Stimulated activated CD8-positive, alpha-beta memory T cell treated with anti-CD3 and anti-CD28 coated beads, Interleukin-2, amount 100 ng/mL, for 1 hour (primary cell): Measurements from ENCODE around the gene RAI14.
"Not testable (repeated sequence)": the region's sequence is repeated elsewhere in the genome, so short reads cannot be mapped to it uniquely, and the experiment has no call there.

ENCODE experiments used
- DNase-seq, 2 donors: peaks; one replicate each; pipeline ENCODE4 v3.0.0-alpha.2; 2020; ENCODE audit warnings: low read depth in 2 of 2

RAI14 gene

GRCh38 chr5:34698754-34699153 lies 42.6 kb downstream of the RAI14 start:
- no peak for DNase-seq

DNA sequence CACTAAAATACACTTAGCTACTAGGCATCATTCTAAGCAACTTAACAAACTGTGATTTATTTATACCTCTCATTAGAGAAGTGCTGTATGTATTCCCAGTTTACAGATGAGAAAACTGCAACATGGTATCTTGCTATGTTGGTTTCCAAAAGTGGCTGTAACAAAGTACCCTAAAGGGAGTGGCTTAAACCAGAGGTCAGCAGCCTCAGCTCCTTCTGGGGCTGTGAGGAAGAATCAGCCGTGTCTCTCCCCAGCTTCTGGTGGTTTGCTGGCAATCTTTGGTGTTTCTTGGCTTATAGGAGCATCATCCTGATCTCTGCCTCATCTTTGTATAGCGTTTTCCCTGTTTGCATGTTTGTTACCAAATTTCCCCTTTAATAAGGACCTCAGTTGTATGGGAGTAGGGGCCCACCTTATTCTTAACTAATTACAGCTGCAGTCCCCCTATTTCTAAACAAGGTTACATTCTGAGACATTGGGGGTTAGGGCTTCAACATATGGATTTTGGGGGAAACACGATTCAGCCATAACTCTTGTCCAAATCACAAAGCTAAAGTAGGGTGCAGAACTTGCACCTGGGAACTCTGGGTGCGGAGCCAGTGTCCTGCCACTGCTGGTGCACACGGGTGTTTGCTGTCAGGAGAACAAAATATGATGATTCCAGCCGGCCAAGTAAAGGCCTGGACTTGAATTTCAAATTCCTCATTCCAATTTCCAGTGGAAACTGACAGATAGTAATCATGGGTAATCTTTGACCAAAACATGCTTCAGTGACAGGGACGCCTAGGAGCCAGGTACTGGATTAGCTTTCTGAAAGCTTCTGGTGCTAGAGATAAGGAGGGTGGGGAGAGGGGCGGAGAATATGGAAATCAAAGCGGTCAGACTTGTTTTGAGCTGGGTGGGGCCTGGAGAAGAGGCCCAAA lies 43.3 kb downstream of the RAI14 start:
- no peak for DNase-seq

- no peak for DNase-seq
Observed at GRCh38 chr5:34700078-34700452, 43.9 kb downstream of the RAI14 start.

- DNase-seq: not testable (repeated sequence)
Observed at GRCh38 chr5:34701442-34701841, 45.3 kb downstream of the RAI14 start.

GRCh38 chr5:34703767-34704713 lies 47.9 kb downstream of the RAI14 start:
- DNase-seq: no peak

- DNase-seq: no peak
Observed at GRCh38 chr5:34706084-34706483, 50.0 kb downstream of the RAI14 start.

DNA sequence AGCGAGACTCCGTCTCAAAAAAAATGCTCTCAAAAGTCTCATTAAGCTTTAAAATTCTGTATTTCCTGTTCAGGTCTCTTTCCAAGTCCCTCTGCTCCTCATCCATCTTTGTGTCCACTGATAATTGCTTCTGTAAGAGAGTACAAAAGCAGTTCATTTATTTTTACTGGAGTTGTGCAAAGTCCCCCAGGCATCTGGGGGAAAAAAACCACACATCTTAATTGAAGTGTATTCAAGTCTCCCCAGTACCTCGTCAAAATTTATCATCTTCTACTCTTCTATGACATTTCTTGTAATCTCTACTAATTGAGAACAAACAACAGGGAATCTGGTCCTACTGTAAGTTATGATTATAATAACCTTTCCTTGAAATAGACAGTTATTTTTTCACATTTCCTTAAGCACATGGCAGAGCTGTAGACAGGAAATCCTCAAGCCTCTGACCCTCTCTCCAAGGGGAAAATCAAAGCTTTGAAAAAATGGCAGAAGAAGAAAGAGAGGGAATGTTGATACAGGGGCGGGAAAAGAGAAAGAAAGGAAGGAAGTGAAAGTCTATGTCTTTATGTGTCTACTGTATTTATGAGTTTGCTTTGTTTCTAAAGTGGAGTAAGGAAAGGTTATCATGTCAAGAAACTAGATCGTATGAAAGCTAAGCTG lies 51.5 kb downstream of the RAI14 start:
- no peak for DNase-seq

- DNase-seq: no peak
Observed at GRCh38 chr5:34708777-34709176, 52.6 kb downstream of the RAI14 start.

DNA sequence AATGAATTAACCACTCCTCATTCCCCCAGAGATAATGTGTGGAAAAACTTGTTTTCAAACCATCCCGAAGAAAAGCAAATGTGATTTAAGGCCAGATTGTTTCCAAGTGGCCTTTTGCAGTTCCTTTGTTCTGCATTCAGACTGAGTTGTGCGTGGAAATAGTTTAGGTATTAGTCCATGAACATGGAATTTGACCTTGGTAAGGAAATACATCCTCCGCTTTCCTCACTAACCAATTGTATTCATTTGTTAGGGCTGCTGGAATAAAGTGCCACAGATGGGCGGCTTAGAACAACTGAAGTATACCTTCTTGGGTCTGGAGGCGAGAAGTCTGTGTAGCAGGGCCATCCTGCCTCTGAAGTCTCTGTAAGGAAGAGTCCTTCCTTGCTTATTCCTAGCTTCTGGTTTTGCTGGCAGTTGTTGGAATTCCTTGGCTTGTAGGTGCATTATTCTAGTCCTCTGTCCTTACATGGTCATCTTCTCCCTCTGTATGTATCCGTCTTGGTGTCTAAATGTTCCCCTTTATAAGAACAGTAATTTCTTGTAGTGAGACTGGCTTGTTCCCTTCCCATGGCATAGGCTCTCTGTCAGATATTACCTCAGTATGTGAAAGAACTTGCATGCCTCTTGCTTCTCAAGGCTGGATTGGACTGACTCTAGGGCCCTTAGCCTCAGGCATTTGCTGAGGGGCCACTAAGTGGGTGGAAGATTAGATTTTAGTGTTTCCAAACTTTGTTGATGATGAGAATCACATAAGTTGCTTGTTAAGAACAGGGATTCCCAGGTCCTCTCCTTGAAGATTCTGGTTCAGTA lies 53.9 kb downstream of the RAI14 start:
- DNase-seq: no peak

DNA sequence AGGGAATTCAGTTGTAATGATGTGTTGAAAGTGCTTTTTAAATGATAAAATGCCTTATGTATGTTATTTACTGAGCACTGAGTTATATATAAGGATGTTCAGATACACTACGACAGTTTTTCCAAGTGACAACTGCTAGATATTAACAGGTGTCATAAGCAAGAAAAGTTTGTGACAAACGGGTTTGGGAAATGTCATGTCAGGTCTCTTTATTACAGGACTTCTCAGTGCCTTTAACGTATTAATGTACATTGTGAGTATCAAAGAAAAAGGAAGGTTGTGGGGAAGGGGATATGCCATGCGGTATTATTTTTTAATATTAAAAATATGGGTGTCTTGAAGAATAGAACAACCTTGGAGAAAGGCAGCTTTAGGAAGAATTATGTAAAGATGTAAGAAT lies 56.4 kb downstream of the RAI14 start:
- no peak for DNase-seq

DNA sequence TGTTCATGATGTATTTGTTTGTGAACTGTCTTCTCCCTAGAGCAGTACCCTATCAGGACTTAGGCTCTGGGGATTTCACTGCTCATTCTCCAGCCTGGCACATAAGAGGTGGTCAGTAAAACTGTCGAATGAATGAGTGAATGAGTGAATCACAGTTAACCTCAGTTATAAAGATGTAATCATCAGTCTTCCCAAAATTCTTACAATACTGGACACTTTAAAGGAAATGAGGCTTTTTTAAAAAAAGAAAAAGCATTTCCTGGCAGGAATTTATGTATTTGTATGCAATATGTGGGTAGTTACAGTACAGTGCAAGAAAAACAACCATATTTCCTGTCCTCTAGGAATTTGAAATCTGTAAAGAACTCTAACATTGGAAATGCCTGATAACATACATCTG lies 59.6 kb downstream of the RAI14 start:
- no peak for DNase-seq

DNA sequence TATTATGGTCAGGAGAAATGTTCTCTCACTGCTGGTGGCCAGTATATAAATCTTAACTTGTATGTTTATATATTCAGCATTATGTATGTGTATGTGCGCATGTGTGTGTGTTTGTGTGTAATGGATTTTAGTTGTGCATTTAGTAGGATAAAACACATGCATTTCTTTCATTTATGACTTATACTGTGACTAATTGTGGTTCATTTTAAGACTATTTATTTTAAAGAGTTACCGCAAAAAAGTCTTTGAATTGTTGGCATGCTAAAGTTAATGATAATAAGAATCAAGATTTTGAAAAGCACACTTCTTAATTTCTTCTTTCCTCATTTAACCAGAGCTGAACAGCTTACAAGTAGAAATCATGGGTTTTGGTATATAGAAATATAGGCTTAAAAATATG lies 60.9 kb downstream of the RAI14 start:
- DNase-seq: no peak

GRCh38 chr5:34717426-34718327 lies 61.5 kb downstream of the RAI14 start:
- DNase-seq: no peak

DNA sequence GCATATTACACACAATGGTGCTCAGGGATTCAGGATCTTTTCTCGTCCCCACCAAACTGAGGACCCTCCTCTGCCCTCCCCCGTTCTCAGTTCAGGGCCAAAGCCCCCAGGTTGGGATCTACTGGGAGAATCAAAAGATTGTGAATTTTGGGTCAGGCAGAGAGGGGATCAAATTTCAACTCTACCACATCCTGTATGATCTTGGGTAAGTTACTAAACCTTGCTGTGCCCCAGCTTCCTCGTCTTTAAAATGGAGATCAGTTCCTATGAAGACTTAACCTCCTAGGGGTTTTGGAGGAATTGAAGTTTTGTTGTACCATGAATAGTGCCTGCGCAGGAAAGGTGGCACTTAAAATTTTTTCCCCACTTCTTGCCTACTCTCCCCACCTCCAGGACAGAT lies 62.4 kb downstream of the RAI14 start:
- no peak for DNase-seq

DNA sequence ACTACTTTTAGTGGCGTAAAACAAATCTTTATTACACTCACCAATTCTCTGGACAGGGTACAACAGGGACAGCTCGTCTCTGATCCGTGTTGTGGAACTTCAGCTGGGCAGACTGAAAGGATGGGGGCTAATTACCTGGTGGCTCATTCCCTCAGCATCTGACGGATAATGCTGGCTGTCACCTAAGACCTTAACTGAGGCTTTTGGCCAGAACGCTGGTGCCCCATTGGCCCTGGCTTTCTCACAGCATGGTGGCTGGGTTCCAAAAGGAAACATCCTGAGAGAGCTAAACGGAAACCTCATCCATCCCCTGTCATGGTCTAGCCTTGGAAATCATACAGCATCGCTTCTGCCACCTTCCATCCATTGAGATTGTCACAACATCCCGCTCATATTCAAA lies 62.9 kb downstream of the RAI14 start:
- DNase-seq: no peak

DNA sequence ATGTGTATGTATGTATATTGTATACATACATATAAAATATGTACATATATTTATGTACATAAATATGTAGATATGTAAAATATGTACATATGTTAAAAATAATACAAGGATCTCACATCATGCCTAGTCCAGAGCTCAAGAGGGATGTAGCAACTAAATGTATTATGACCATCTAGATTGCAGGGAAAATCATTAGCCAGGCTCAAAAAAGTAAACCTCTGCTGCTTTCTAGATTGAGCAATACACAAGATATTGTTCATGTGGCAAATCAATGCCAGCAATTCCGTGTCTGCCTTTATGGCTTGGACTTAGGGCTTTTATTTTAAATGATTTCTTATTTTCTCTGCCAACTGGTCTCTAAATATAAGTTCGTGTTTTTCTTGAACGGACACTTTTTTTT lies 65.2 kb downstream of the RAI14 start:
- DNase-seq: no peak

- no peak for DNase-seq
Observed at GRCh38 chr5:34722183-34722582, 66.1 kb downstream of the RAI14 start.

GRCh38 chr5:34724741-34725140 lies 68.6 kb downstream of the RAI14 start:
- no peak for DNase-seq

- DNase-seq: not testable (repeated sequence)
Observed at GRCh38 chr5:34727166-34727749, 71.1 kb downstream of the RAI14 start.

- DNase-seq: no peak
Observed at GRCh38 chr5:34728236-34728635, 72.1 kb downstream of the RAI14 start.
